Measurements from ENCODE around the gene AFF2.

The AFF2 gene

GRCh38 chrX:148500423-148501385 is at the start of gene AFF2:
AFF2 (plus strand) TSS chrX:148500617; CDS start chrX:148501098, 481 bp downstream.
- DNase-seq: peak; percentile 63

GRCh38 chrX:148457279-148457678 is 43.1 kb upstream of the AFF2 start:
- DNase-seq: no peak

- DNase-seq: no peak
Observed at GRCh38 chrX:148459343-148459742, 41.1 kb upstream of the AFF2 start.

DNA sequence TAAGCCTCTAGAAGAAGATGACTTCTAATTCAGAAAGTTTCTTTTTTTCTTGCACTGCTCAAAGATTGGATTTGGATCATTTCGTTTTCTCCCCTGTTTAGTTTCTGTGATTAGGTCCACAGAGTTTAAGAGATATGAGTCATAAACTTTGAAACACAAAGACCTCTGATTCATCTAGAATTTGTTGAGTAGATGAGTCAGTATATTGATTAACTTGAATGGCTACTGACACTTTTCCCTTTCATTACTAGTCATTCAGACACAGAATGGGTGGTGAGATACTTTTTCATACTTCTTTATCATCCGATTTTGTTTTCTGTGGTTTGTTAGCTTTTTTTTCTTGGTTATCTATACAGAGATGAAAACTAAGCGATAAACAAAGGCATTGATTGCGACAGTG is 34.1 kb upstream of the AFF2 start:
- DNase-seq: no peak

DNA sequence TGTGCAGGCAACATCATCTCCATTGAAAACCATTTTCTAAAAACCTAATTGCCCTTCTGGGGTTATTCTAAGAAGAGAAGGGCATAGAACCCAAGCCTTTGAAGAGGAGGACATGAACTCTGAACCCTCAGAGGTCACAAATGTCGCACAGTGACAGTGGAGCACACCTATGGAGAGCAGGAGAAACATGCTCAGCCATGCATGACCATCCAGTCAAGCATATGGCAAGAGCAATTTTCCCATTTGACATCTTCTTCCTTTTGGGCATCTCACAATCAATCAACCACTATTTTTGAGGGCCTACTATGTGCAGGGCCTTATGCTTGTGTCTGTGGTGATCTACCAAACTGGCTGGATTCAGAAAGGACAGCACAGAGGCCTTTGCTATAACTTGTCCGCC is 30.1 kb upstream of the AFF2 start:
- no peak for DNase-seq

GRCh38 chrX:148474030-148474429 is 26.4 kb upstream of the AFF2 start:
- DNase-seq: no peak

GRCh38 chrX:148492057-148492456 is 8.4 kb upstream of the AFF2 start:
- DNase-seq: no peak

DNA sequence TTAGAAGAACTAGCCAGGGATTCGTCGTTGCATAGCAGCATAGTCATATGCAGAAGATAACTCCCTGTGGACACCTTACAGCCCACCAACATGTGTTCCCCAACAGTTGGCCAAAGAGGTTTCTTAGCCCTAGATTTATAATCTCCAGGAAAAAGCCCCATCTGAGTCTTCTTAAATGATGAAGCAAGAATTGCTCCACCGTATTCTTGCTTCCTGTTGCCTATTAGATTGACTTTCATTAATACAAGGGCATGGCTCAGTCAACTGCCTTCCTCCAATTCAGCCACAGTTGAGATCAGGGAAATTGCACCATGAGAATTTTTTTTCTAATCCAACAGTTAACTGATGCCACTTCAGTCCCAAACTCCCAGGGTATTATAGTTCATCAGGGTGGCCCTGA is 5.2 kb upstream of the AFF2 start:
- no peak for DNase-seq

GRCh38 chrX:148498067-148498466 is 2.4 kb upstream of the AFF2 start:
- DNase-seq: peak; percentile 4

GRCh38 chrX:148499638-148500422 is 587 bp upstream of the AFF2 start:
- DNase-seq: no peak

GRCh38 chrX:148501386-148502066 is 1.1 kb downstream of the AFF2 start:
- peak; percentile 8 for DNase-seq

DNA sequence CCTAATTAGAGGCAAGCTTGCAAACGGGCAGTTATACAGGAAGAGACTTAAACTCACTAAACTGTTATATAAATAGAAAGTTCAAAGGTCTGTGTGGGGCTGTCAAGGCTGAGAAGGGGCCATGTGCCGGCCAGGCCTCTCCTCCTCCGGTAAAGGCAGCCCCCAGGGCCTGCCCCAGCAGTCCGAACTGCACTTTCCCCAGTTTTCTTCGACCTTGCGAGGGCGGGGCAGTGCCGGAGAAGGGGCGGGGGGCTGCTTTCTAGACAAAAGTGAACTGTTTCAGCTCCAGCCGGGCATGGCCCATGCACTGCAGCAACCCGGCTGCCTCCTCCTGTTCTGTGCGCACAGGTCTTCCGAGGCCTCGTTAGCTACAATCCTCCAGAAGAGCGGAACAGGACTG is 4.1 kb downstream of the AFF2 start:
- no peak for DNase-seq

- no peak for DNase-seq
Observed at GRCh38 chrX:148507418-148507817, 7.0 kb downstream of the AFF2 start.

DNA sequence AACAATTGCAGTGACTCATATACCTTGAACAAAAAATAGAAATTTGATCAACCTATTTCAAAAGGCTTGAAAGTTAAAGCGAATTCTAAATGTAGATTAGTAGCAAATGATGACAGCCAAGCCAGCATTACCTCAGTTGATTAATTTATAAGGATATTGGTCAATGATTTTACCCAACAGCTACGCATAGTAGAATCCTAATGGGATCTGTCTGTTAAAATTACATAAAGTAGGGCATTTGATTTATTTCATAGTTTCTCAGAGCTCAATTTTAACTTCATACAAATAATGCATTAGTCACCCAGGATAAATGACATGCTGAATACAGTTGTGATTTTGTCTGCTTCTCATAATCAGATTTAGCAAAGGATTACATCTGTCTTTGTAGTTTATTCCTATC is 12.0 kb downstream of the AFF2 start:
- no peak for DNase-seq

GRCh38 chrX:148513661-148514060 is 13.2 kb downstream of the AFF2 start:
- DNase-seq: no peak

- DNase-seq: no peak
Observed at GRCh38 chrX:148517176-148517575, 16.8 kb downstream of the AFF2 start.

GRCh38 chrX:148522006-148522405 is 21.6 kb downstream of the AFF2 start:
- no peak for DNase-seq

GRCh38 chrX:148523303-148524080 is 23.1 kb downstream of the AFF2 start:
- no peak for DNase-seq

GRCh38 chrX:148530464-148531077 is 30.2 kb downstream of the AFF2 start:
- peak; percentile 6 for DNase-seq

GRCh38 chrX:148534291-148534690 is 33.9 kb downstream of the AFF2 start:
- DNase-seq: no peak

GRCh38 chrX:148535639-148536038 is 35.2 kb downstream of the AFF2 start:
- no peak for DNase-seq

DNA sequence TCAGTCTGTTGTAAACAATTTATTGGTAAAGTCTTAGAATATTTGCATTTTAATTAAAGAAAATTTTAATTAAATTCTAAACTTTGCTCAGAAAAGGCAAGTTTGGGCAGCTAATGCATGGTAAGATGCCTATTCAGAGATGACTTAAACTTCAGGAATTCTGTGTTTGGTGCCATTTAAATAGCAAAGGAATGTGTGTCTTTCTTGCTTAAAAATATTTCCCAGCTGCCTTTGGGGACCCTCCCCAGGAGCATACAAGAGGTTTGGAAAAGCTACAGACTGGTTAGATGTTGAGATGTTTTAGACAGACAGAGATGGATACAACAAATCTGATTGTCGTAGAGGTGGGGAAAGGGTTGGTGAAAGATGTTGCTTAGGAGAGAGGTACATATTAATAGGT is 36.5 kb downstream of the AFF2 start:
- no peak for DNase-seq
